GM18505 (cell line): ENCODE results near the gene IGSF3.
"Not testable (repeated sequence)": the region's sequence is repeated elsewhere in the genome, so short reads cannot be mapped to it uniquely, and the experiment has no call there.

Experiments used
- ATAC-seq: cut with Tn5 transposase; IDR thresholded peaks from one replicate; pipeline ENCODE4 v1.9.1; 2021; ENCODE audit not compliant: unreplicated experiment
- POLR2A ChIP-seq: IDR thresholded peaks from 4 replicates; pipeline ENCODE4 v1.6.1; 2011; ENCODE audit warnings: borderline replicate concordance; ENCODE audit not compliant: insufficient read depth, insufficient read length; ENCODE audit errors: extremely low read depth

IGSF3 gene

GRCh38 chr1:116571215-116571919 is 96.2 kb downstream of the IGSF3 start:
- no peak for TF ChIP-seq POLR2A
- no peak for ATAC-seq

GRCh38 chr1:116570358-116571214 is 96.9 kb downstream of the IGSF3 start, which contains the start of gene CD58:
Gene CD58 (minus strand): TSS chr1:116571026. CDS start chr1:116570972, 54 bp downstream.
- TF ChIP-seq POLR2A: peak; percentile 93
- ATAC-seq: peak; percentile 60

- no peak for TF ChIP-seq POLR2A
- ATAC-seq: no peak
Observed at GRCh38 chr1:116569776-116570357, 97.7 kb downstream of the IGSF3 start.

GRCh38 chr1:116569381-116569670 is 98.2 kb downstream of the IGSF3 start:
- peak; percentile 15 for TF ChIP-seq POLR2A
- ATAC-seq: no peak

- ATAC-seq: no peak
- TF ChIP-seq POLR2A: peak; percentile 56
Observed at GRCh38 chr1:116568662-116569380, 98.7 kb downstream of the IGSF3 start.

- no peak for ATAC-seq
- TF ChIP-seq POLR2A: peak; percentile 55
Observed at GRCh38 chr1:116567790-116568661, 99.5 kb downstream of the IGSF3 start.

- TF ChIP-seq POLR2A: no peak
- ATAC-seq: no peak
Observed at GRCh38 chr1:116565222-116565621, 102.3 kb downstream of the IGSF3 start.

GRCh38 chr1:116564426-116564825 is 103.1 kb downstream of the IGSF3 start:
- TF ChIP-seq POLR2A: no peak
- no peak for ATAC-seq

GRCh38 chr1:116562465-116562864 is 105.1 kb downstream of the IGSF3 start:
- not testable (repeated sequence) for ATAC-seq

- no peak for ATAC-seq
- TF ChIP-seq POLR2A: no peak
Observed at GRCh38 chr1:116561563-116561962, 106.0 kb downstream of the IGSF3 start.

- no peak for TF ChIP-seq POLR2A
- ATAC-seq: no peak
Observed at GRCh38 chr1:116560704-116561490, 106.6 kb downstream of the IGSF3 start.

GRCh38 chr1:116559304-116559761 is 108.2 kb downstream of the IGSF3 start:
- ATAC-seq: peak; percentile 31
- TF ChIP-seq POLR2A: peak; percentile 59

GRCh38 chr1:116558571-116558970 is 109.0 kb downstream of the IGSF3 start:
- no peak for TF ChIP-seq POLR2A
- no peak for ATAC-seq
